CD4-positive, alpha-beta T cell treated with Interleukin-12 subunit alpha and Interleukin-12 subunit beta, for 1 hour (primary cell): Measurements from ENCODE around the gene SAMD14.

Source experiments
- DNase-seq: peaks from one replicate; pipeline ENCODE4 v3.0.0-alpha.2; 2020

Gene SAMD14

DNA sequence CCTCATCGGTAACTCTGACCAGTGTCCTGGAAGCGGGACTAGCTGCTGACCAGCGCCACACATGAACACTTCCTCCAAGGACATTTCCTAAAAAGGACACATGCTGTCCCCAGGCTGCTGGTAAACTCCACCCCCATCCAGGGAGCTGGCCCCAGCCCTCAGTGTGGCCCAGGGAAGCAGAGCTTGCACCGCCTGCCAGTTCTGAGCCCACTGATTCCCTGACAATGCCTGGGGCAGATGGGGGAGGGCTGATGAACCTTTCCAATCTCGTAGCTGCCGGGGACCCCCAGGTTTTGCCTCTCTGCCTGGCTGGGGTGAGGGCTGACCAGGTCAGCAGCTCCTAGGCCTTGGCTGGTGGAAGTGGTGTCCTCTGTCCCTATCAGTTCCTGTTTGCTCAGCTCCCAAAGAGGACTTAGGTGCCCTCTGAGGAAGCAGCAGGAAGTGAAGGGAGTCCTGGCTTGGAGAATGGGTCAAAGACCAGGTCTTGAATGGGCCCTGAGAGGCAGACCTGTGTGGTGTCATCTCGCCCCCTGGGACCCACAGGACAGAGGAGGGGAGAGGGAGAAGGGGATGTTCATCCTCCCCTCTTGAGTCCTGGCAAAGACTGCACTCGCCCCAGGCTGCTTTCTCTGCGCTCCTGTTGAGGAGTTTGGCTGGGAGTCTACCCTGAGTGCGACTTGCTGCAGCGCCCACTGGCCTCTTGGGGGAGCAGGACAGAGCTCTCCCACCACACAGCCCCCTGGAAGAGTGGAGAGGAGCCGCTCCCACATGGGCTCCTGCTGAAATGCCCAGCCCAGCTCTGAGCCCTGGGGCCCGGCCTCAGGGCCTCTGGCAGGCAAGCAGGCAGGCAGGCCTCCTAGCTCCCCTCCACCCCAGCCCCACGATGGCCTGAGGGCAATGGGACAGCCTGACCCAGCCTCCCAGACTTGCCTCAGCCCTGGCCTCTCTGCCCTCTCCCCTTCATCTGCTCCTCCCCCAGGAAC, 18.0 kb downstream of the SAMD14 start:
- no peak for DNase-seq

GRCh38 chr17:50110591-50111349, 19.2 kb downstream of the SAMD14 start:
- no peak for DNase-seq

- DNase-seq: no peak
These were observed 20.2 kb downstream of the SAMD14 start for GRCh38 chr17:50109785-50110184.

- no peak for DNase-seq
These were observed 20.8 kb downstream of the SAMD14 start for GRCh38 chr17:50109207-50109606.

GRCh38 chr17:50108556-50108955, 21.4 kb downstream of the SAMD14 start:
- DNase-seq: no peak

GRCh38 chr17:50107790-50108414, 22.1 kb downstream of the SAMD14 start:
- no peak for DNase-seq

DNA sequence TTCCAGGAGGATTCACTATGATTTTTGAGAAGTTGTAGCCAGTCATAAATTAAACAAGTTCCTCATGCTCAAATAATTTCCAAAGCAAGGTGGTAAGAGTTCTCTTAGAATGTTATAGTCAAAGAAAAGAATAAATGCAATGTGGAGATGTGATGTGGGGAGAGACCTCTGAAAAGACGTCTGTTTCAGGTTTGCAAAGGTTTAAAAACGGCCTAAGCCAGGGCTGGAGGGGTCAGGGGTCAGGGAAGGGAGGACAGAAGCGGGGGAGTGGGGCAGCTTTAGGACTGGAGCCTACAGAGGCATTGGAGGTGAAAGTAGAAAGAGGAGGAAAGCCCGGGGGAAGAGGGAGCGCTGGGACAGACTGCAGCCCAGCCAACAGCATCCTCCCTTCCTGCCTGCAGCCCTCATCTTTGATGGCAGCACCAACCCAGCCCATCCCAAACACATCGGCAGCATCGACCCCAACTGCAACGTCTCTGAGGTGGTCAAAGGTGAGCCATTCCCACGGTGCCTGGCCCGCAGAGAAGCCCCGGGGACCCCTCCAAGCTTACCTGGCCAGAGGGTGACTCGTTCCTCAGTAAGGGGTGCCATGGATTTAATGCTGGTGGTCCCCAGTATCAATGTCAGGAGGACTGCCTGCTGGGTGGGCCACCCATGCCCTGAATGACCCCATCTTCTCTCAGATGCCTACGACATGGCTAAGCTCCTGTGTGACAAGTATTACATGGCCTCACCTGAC, 23.4 kb downstream of the SAMD14 start:
- no peak for DNase-seq

DNA sequence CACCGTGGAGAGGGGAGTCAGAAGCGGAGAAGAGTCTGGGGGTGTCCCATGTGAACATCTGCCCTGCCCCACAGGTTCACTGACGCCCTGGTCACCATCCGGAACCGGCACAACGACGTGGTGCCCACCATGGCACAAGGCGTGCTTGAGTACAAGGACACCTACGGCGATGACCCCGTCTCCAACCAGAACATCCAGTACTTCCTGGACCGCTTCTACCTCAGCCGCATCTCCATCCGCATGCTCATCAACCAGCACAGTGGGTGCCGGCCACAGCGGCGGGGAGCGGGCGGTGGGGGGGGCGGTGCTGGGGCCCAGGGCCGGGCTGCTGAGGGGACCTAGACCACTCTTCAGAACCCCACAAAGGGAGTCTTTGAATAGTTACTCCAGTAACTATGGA, 24.1 kb downstream of the SAMD14 start:
- DNase-seq: no peak

DNA sequence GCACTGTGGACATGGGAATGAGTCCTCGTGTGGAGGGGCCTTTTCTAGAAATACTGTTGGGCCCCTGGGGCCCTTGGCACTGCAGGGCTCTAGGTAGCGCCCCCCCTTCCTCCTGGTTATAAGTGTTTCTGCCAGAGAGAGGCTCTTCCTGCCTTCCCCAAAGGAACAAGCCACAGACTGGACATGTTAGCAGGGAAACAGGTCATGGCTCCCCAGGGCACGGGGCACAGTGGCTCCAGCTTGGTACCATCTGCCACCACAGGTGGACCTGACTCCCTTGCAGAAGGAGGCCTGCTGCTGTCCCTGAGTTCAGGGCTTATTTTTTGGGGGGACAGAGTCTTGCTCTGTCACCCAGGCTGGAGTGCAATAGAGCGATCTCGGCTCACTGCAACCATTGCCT, 26.0 kb downstream of the SAMD14 start:
- no peak for DNase-seq

DNA sequence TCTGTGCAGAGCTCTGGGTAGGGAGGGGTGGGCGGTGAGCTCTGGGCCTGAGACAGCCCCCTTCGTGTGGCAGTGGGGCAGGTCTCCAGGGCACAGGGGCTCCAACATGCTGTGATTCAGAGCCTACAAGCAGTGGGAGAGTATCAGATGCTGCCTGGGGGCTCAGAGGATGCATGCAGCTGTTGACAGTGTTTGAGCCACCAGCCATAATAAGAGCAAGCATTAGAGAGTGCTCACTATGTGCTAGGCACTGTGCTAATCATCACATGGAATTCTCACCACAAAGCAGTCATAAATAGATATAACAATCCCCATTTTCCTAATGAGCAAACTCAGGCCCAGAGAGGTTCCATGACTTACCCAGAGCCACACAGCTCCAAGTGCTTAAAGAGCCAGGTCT, 26.7 kb downstream of the SAMD14 start:
- no peak for DNase-seq

- no peak for DNase-seq
These were observed 27.6 kb downstream of the SAMD14 start for GRCh38 chr17:50102164-50102991.

- DNase-seq: no peak
These were observed 28.4 kb downstream of the SAMD14 start for GRCh38 chr17:50101346-50102163.

- no peak for DNase-seq
These were observed 29.0 kb downstream of the SAMD14 start for GRCh38 chr17:50100921-50101345.

GRCh38 chr17:50100480-50100883, 29.5 kb downstream of the SAMD14 start:
- DNase-seq: no peak

GRCh38 chr17:50099003-50099402, 31.0 kb downstream of the SAMD14 start:
- DNase-seq: no peak

- no peak for DNase-seq
These were observed 31.4 kb downstream of the SAMD14 start for GRCh38 chr17:50098583-50098982.

GRCh38 chr17:50097926-50098325, 32.0 kb downstream of the SAMD14 start:
- no peak for DNase-seq

DNA sequence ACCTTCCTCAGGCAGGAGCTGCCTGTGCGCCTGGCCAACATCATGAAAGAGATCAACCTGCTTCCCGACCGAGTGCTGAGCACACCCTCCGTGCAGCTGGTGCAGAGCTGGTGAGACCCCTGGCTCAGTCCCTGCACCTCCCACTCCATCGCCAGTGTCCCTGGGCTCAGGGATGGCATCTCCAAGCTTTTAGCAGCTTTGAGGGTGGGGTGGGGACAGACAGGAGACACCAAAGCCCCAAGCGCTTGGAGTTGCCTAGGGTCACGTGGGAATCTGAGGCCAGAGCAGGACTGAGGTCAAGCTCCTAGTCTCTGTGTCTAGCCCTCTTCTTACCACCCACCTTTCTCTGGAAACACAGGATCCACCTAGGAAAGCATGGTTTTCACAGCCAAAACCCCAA, 32.5 kb downstream of the SAMD14 start:
- DNase-seq: no peak

DNA sequence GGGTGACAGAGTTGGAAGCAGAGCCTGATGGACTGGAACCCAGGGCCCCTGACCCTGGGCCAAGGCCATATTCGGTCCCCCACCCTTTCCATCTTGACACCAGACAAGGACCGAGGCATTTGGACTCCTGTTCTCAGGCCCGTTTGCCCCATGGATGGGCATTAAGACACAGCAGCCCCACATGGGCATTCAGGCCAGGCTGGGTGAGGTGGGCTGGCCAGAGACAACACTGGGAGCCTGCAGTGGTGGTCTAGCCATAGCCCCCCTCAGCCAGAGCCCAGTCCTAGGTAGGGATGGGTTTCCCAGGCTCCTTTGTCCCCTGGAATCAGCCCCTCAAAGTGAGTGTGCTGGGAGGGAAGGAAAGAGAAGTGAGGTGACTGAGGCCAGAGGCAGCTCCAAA, 33.2 kb downstream of the SAMD14 start:
- DNase-seq: no peak

DNA sequence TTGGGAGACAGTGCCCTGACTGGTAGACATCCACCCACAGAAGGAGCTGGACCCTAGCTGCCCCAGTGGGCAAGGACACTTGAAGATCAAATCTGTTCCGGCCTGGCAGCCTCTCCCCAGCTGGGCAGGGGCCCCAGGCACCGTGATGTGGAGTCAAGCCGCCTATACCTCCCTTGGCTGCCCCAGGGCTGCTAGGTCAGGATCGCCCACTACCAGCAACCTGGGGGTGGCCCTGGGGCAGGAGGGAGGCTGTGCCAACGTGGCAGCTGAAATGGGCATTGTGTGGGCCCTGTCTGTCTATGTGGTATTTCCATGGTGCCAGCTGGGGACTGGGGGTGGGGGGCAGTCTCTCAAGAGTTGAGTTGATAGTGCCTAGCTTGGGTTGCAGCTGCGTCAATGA, 33.9 kb downstream of the SAMD14 start:
- DNase-seq: no peak

GRCh38 chr17:50095626-50096037, 34.3 kb downstream of the SAMD14 start:
- no peak for DNase-seq
